HG02973 (cell line): Measurements from ENCODE around the gene TRMT112.
"Not testable (repeated sequence)": the region's sequence is repeated elsewhere in the genome, so short reads cannot be mapped to it uniquely, and the experiment has no call there.

ENCODE experiments used
- ATAC-seq: cut with Tn5 transposase; IDR thresholded peaks from one replicate; pipeline ENCODE4 v1.9.1; 2021; ENCODE audit warnings: moderate library complexity; ENCODE audit not compliant: unreplicated experiment

The TRMT112 gene

DNA sequence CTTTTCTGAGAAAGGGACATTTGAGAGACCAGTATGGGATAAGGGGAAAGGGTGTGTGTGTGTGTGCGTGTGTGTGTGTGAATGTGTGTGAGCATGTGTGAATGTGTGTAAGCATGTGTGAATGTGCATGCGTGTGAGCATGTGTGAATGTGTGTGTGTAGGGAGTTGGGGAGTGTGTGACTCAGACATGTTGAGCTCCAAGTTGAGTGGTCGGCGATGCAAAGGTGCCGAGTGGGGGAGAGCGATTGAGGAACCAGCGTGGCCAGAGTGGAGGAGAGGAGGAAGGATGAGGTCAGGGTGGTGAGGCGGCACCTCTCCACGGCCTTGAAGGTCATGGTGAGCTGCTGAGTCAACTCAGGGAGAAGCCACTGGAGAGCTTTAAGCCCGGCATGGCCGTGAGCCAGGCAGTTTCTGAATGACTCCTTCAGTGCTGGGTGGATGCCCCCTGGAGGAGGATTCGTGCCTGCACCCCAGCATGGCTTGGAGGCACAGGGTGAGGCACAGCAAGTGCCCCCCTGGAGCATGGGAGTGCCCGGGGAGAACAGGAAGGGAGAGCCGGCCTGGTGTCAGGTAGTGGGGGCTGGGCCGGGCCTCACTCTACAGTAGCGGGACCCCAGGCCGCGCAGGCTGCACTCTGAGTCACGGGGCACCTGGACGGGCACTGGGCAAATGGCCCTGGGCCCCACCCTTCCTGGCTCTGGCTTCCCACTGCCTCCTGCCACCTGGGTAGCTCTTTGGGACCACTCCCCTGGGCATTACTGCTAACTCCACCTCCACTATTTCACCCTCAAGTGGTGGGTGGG is 14.4 kb upstream of the TRMT112 start:
- peak; percentile 48 for ATAC-seq

DNA sequence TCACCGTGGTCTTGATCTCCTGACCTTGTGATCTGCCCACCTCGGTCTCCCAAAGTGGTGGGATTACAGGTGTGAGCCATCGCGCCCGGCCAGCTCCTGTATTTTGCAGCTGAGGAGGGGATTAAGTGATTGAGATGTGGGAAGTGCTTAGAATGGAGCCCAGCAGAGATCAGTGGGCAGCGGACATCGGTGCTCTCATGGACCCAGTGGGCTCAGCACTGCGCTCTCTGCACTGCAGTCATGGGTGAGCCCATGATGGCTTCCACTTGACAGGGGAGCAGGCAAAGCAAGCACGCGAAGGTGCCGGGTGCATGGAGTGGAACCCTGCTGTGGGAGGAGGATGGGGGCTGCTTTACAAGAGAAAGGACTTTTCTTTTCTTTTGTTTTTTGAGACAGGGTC is 13.5 kb upstream of the TRMT112 start:
- ATAC-seq, result no peak

- ATAC-seq, result no peak
These were observed 10.6 kb upstream of the TRMT112 start for GRCh38 chr11:64327993-64328392.

GRCh38 chr11:64327375-64327774 is 10.0 kb upstream of the TRMT112 start:
- ATAC-seq, result no peak

DNA sequence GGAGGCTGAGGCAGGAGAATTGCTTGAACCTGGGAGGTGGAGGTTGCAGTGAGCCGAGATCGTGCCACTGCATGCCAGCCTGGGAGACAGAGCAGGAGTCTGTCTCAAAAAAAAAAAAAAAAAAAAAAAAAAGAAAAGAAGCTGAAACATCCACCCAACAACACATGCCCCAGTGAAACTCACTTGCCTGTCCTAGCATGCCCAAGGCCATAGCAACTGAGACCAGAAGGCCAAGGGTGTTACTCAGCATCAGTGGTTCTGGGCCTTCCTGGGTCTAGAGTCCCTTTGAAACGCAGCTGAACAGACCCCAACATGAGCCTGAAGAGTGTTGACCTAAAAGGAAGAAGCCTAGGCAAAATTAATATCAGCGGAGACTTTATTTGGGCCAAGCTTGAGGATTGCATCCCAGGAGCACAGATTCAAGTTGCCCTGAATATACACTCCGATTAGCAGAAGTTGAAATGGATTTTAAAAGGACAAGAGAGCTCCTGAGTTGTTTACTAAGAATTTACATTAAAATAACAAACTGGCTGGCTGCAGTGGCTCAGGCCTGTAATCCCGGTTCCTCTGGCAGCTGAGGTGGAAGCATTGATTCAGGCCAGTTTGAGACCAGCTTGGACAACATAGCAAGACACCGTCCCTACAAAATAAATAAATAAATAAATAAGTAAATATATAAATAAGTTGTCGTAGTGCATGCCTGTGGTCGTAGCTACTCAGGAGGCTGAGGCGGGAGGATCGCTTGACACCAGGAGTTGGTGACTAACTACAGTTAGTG is 7.5 kb upstream of the TRMT112 start:
- no peak for ATAC-seq

- ATAC-seq, result not testable (repeated sequence)
These were observed 6.6 kb upstream of the TRMT112 start for GRCh38 chr11:64323984-64324383.

GRCh38 chr11:64323373-64323772 is 6.0 kb upstream of the TRMT112 start:
- ATAC-seq, result no peak

- ATAC-seq, result no peak
These were observed 5.5 kb upstream of the TRMT112 start for GRCh38 chr11:64322925-64323260.

GRCh38 chr11:64321533-64321932 is 4.2 kb upstream of the TRMT112 start:
- ATAC-seq, result no peak

DNA sequence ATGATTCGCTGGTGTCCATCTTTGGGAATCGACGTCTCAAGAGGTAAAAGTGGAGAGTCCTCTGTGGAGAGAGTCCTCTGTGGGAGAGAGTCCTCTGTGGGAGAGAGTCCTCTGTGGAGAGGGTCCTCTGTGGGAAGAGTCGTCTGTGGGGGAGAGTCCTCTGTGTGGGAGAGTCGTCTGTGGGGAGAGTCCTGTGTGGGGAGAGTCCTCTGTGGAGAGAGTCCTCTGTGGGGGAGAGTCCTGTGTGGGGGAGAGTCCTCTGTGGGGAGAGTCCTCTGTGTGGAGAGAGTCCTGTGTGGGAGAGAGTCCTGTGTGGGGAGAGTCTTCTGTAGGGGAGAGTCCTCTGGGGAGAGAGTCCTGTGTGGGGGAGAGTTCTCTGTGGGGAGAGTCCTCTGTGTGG is 3.7 kb upstream of the TRMT112 start:
- no peak for ATAC-seq

- no peak for ATAC-seq
These were observed 3.2 kb upstream of the TRMT112 start for GRCh38 chr11:64320556-64320955.

DNA sequence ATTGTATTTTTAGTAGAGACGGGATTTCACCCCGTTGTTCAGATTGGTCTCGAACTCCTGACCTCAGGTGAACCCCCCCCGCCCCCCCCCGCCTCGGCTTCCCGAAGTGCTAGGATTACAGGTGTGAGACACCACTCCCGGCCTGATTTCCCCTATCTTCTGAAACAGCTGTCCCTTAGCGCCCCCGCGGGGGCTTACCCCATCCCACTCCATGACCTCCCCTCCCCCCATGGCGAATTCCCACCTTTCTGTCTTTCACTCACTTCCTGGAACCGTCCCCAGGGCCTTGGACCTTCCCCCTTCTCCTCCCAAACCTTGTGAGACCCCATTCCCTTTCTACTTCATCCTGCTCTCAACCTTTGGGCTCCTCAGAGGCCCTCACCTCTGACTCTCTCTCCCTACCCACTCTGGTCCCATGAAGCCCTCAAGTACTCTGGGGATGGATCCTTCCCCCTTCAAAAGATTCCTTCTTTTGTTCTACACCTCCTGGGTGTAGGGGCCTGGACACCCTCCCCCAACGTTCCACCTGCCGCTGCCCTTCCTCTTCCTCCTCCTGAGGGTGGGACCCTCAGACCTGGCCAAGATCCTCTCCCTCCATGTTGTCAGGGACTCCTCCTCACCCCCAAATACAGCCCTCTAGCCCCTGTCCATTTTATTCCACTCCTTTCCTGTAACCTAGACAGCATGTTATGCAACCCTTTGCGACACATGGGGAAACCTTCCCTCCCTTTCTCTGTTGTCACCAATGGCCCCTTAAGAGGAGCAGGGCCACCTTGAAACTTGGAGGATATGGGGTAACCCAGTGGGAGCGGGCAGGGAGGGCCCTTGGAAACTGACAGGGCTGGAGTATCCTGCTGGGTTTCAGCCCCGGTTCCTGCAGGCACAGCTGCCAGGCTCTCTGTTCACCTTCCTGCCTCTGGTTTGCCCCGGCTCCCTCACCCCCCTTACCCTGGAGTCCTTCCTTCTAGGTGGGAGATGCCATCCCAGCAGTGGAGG is 1.7 kb upstream of the TRMT112 start:
- ATAC-seq, result no peak

- peak; percentile 59 for ATAC-seq
These were observed 804 bp upstream of the TRMT112 start, which contains the start of gene PRDX5 for GRCh38 chr11:64317961-64318765. Gene PRDX5, plus strand, starts transcription at chr11:64318121. Its CDS starts 95 bp downstream, at chr11:64318216.

DNA sequence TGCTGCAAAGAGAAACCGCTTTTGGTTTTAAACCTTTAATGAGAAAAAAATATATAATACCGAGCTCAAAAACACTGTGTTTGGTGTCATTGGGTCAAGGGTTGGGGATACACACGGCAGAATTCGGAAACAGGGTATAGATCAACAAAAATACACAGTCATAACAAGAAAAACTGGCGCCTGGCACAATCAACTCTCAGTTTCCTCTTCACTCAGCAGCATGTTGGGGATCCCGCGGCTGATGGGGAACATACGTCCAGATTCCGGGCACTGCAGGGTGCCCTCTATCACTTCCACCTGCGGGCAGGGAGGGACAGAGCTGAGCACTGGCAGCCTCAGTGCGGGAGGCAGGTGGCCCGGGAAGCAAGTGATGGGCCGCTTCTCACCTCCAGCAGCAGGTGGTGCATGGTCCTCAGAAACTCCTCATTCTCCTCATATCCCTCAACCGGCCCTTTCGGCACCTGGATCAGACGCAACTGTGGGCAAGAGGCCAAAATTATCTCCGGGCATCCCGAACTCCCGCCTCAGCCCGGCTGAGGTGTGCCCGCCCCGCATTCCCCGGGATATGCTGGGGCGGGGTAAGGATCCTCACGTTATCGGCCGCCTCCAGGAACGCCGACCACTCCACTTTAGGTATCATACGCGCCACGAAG is 561 bp downstream of the TRMT112 start:
- ATAC-seq, result peak; percentile 10

DNA sequence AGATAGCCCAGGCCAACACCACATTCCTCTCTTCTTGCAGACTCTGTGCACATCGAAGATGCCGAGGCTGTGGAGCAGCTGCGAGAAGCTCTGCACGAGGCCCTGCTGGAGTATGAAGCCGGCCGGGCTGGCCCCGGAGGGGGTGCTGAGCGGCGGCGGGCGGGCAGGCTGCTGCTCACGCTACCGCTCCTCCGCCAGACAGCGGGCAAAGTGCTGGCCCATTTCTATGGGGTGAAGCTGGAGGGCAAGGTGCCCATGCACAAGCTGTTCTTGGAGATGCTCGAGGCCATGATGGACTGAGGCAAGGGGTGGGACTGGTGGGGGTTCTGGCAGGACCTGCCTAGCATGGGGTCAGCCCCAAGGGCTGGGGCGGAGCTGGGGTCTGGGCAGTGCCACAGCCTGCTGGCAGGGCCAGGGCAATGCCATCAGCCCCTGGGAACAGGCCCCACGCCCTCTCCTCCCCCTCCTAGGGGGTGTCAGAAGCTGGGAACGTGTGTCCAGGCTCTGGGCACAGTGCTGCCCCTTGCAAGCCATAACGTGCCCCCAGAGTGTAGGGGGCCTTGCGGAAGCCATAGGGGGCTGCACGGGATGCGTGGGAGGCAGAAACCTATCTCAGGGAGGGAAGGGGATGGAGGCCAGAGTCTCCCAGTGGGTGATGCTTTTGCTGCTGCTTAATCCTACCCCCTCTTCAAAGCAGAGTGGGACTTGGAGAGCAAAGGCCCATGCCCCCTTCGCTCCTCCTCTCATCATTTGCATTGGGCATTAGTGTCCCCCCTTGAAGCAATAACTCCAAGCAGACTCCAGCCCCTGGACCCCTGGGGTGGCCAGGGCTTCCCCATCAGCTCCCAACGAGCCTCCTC is 1.5 kb downstream of the TRMT112 start:
- ATAC-seq, result not testable (repeated sequence)

DNA sequence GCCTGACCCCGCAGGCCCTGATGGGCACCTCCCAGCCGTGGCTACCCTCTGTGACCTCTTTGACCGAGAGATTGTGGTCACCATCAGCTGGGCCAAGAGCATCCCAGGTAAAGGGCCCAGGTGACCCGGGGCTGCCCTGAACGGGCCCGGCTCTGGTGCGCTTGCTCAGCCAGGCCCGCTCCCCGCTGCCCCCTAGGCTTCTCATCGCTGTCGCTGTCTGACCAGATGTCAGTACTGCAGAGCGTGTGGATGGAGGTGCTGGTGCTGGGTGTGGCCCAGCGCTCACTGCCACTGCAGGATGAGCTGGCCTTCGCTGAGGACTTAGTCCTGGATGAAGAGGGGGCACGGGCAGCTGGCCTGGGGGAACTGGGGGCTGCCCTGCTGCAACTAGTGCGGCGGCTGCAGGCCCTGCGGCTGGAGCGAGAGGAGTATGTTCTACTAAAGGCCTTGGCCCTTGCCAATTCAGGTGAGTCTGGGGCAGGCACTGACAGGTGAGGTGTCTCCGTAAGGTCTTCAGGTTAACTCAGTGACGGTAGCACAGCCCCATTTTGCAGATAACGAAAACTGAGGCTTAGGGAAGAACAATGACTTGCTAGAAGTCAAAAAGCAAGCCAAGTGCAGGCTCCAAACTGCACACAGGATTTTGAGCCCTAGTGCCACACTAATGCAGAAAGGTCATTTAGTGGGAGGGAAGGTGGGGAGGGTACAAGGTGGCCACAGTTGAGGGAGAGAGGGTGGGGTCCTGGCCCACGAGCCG is 2.4 kb downstream of the TRMT112 start:
- no peak for ATAC-seq

DNA sequence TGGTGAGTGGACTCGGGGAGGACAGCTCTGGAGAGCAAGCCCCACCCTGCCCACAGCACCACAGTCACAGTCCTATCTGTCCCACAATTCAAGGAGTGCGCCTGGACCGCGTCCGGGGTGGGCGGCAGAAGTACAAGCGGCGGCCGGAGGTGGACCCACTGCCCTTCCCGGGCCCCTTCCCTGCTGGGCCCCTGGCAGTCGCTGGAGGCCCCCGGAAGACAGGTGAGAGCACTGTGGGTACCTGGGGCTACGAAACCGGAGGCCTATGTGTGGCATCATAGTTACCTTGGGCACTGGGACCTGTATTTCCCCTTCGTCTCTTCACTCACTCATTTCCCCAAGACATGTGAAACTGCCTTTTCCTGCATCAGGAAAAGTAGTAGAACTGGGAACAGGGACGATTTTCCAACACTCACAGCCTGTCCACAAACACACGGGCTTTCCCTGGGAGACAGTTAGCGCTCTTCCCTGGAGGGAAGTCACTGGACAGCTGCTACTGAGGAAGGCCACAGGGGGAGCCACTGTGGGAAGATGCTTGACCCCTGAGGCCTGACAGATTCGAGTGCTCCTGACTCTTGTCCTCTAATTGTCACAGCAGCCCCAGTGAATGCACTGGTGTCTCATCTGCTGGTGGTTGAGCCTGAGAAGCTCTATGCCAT is 3.1 kb downstream of the TRMT112 start:
- no peak for ATAC-seq
